ENCODE data around the gene ARL8B. TPM values are rescaled to one million over a fixed set of nuclear protein-coding genes. Genes with fewer than 3 reads are reported as not detected.
"Not testable (repeated sequence)": the region's sequence is repeated elsewhere in the genome, so short reads cannot be mapped to it uniquely, and the experiment has no call there.

ARL8B gene
- total and polyA plus RNA-seq, 2 donors (not counting 1 experiment from before 2014, with no cell fraction given), result 74.8 to 98.4 TPM

- no peaks in the 10 kb centered on the region for H3K36me3 ChIP-seq (ENCODE audit: control insufficient read depth, insufficient read depth, low read length)
- TF ChIP-seq CTCF (conservative IDR thresholded peaks at IDR 0.05 in 1 of 2, IDR thresholded peaks at IDR 0.05 in 1 of 2; ENCODE audit: low read depth in 1 of 2, low read length in 2 of 2) (no peak), EZH2 (IDR thresholded peaks at IDR 0.05; ENCODE audit: low read length, missing control alignments) (no peak)
- H3K27ac ChIP-seq (ENCODE audit: insufficient read depth, low read length), result no peak overlapping the region
- H3K27me3 ChIP-seq (ENCODE audit: control insufficient read depth, insufficient read depth, low read length), result no peaks in the 10 kb centered on the region
- DNase-seq (ENCODE audit: low read depth in 2 of 2), result no peak
- H2AFZ ChIP-seq (ENCODE audit: low read length), result no peak overlapping the region
- H3K9ac ChIP-seq (ENCODE audit: insufficient read depth, low read length), result no peak overlapping the region
- H3K4me2 ChIP-seq (ENCODE audit: extremely low read depth, insufficient read depth, low read length), result no peak overlapping the region
- H4K20me1 ChIP-seq (ENCODE audit: control insufficient read depth, extremely low read depth, insufficient read depth, low read length), result no peaks in the 10 kb centered on the region
- no peaks in the 10 kb centered on the region for H3K79me2 ChIP-seq (ENCODE audit: control insufficient read depth, insufficient read depth, low read length)
- H3K4me1 ChIP-seq (ENCODE audit: control insufficient read depth, extremely low read depth, insufficient read depth, low read length), result no peaks in the 10 kb centered on the region
- no peak overlapping the region for H3K4me3 ChIP-seq (replicated peaks in 1 of 4; ENCODE audit: control extremely low read depth in 1 of 4, insufficient read depth in 1 of 4, low read depth in 3 of 4, low read length in 4 of 4)
- H3K9me3 ChIP-seq (ENCODE audit: control insufficient read depth, insufficient read depth, low read depth, low read length), result no peaks in the 10 kb centered on the region
These were observed 42.3 kb upstream of the ARL8B start for GRCh38 chr3:5079761-5080160.

- DNase-seq (ENCODE audit: low read depth in 2 of 2), result no peak
- H3K36me3 ChIP-seq (ENCODE audit: control insufficient read depth, insufficient read depth, low read length), result no peaks in the 10 kb centered on the region
- no peak overlapping the region for H3K27ac ChIP-seq (ENCODE audit: insufficient read depth, low read length)
- H3K4me3 ChIP-seq (replicated peaks in 1 of 4; ENCODE audit: control extremely low read depth in 1 of 4, insufficient read depth in 1 of 4, low read depth in 3 of 4, low read length in 4 of 4), result no peak overlapping the region
- no peak for TF ChIP-seq CTCF (conservative IDR thresholded peaks at IDR 0.05 in 1 of 2, IDR thresholded peaks at IDR 0.05 in 1 of 2; ENCODE audit: low read depth in 1 of 2, low read length in 2 of 2)
- TF ChIP-seq EZH2 (IDR thresholded peaks at IDR 0.05; ENCODE audit: low read length, missing control alignments), result no peak
- H3K9me3 ChIP-seq (ENCODE audit: control insufficient read depth, insufficient read depth, low read depth, low read length), result no peaks in the 10 kb centered on the region
- no peaks in the 10 kb centered on the region for H3K27me3 ChIP-seq (ENCODE audit: control insufficient read depth, insufficient read depth, low read length)
- no peaks in the 10 kb centered on the region for H3K4me1 ChIP-seq (ENCODE audit: control insufficient read depth, extremely low read depth, insufficient read depth, low read length)
- no peaks in the 10 kb centered on the region for H4K20me1 ChIP-seq (ENCODE audit: control insufficient read depth, extremely low read depth, insufficient read depth, low read length)
- no peak overlapping the region for H3K4me2 ChIP-seq (ENCODE audit: extremely low read depth, insufficient read depth, low read length)
- no peak overlapping the region for H3K9ac ChIP-seq (ENCODE audit: insufficient read depth, low read length)
- H3K79me2 ChIP-seq (ENCODE audit: control insufficient read depth, insufficient read depth, low read length), result no peaks in the 10 kb centered on the region
- H2AFZ ChIP-seq (ENCODE audit: low read length), result no peak overlapping the region
These were observed 41.1 kb upstream of the ARL8B start for GRCh38 chr3:5080779-5081550.

DNA sequence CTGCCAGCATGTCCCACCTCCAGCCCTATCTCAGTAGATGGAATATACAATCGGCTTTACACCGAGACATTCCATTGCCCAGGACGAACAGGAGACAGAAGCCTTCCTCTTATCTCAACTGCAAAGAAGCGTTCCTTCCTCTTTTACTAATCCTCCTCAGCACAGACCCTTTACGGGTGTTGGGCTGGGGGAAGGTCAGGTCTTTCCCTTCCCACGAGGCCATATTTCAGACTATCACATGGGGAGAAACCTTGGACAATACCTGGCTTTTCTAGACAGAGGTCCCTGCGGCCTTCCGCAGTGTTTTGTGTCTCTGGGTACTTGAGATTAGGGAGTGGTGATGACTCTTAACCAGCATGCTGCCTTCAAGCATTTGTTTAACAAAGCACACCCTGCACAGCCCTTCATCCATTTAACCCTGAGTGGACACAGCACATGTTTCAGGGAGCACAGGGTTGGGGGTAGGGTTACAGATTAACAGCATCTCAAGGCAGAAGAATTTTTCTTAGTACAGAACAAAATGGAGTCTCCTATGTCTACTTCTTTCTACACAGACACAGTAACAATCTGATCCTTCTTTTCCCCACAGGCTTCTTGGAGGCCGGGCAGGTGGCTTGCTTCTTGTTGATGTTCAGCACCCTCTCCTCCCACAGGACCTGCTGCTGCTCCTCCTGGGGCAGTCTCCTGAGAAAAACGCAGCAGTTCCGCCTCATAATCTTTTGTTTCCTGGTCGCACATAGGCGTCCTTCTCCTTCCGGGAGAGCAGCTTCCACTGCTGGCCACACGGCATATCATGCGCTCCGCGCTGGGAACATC, 39.9 kb upstream of the ARL8B start:
- not testable (repeated sequence) for H3K79me2 ChIP-seq (ENCODE audit: control insufficient read depth, insufficient read depth, low read length); H3K27ac ChIP-seq (ENCODE audit: insufficient read depth, low read length); H3K9ac ChIP-seq (ENCODE audit: insufficient read depth, low read length); H3K9me3 ChIP-seq (ENCODE audit: control insufficient read depth, insufficient read depth, low read depth, low read length); DNase-seq (ENCODE audit: low read depth in 2 of 2); H3K4me1 ChIP-seq (ENCODE audit: control insufficient read depth, extremely low read depth, insufficient read depth, low read length); H4K20me1 ChIP-seq (ENCODE audit: control insufficient read depth, extremely low read depth, insufficient read depth, low read length); H3K27me3 ChIP-seq (ENCODE audit: control insufficient read depth, insufficient read depth, low read length); H3K4me3 ChIP-seq (replicated peaks in 1 of 4; ENCODE audit: control extremely low read depth in 1 of 4, insufficient read depth in 1 of 4, low read depth in 3 of 4, low read length in 4 of 4); H3K4me2 ChIP-seq (ENCODE audit: extremely low read depth, insufficient read depth, low read length); H3K36me3 ChIP-seq (ENCODE audit: control insufficient read depth, insufficient read depth, low read length); H2AFZ ChIP-seq (ENCODE audit: low read length)

All from fibroblast of lung (primary cell).